ENCODE results near the gene PTPRJ. TPM values are rescaled to one million over a fixed set of nuclear protein-coding genes. Genes with fewer than 3 reads are reported as not detected.

PTPRJ gene
- total and polyA plus RNA-seq, 2 of the 4 experiments (the other 2 are of a cell fraction) = 5.6 to 14.9 TPM

- H2BK15ac ChIP-seq (ENCODE audit: low read depth, low read length) = no peak overlapping the region
- peak overlapping the region; percentile 35; the same call in 1 of the 2 replicates for H3K23ac ChIP-seq (ENCODE audit: low read depth, low read length)
- TF ChIP-seq POLR2A (IDR thresholded peaks at IDR 0.05; ENCODE audit: low read depth, low read length) (no peak), RFX5 (IDR thresholded peaks at IDR 0.05; ENCODE audit: low read depth, low read length) (no peak), NFE2L2 (IDR thresholded peaks at IDR 0.05; ENCODE audit: low read depth, low read length) (no peak), SMC3 (IDR thresholded peaks at IDR 0.05; ENCODE audit: low read depth, low read length) (no peak)
- no peak overlapping the region for H2BK120ac ChIP-seq (ENCODE audit: low read depth, low read length)
- no peak overlapping the region for H3K9ac ChIP-seq (ENCODE audit: low read depth, low read length)
- no peak overlapping the region for H2AK9ac ChIP-seq (replicated peaks; ENCODE audit: low read depth, low read length, poor library complexity)
- in situ Hi-C loops (cut with MboI; ENCODE audit: low sequenced_read_pairs) = no loop called here
- peak overlapping the region; percentile 21; the same call in 1 of the 2 replicates for H3K4ac ChIP-seq (ENCODE audit: low read depth, low read length)
- no peak overlapping the region for H2BK5ac ChIP-seq (ENCODE audit: low read depth, low read length, poor library complexity, severe bottlenecking)
- H4K20me1 ChIP-seq (ENCODE audit: insufficient read depth, low read length) = peaks cover 25% of the 10 kb centered on the region
- H3K14ac ChIP-seq (replicated peaks; ENCODE audit: low read depth, low read length) = no peak overlapping the region
- no peaks in the 10 kb centered on the region for H3K9me3 ChIP-seq (ENCODE audit: control insufficient read depth, insufficient read depth, low read length)
- H3K79me1 ChIP-seq (ENCODE audit: low read depth in 1 of 2, low read length in 2 of 2) = peaks cover 62 to 92% of the 10 kb centered on the region in 2 experiments
- H4K91ac ChIP-seq (ENCODE audit: insufficient read depth, low read depth, low read length) = no peak overlapping the region
- H3K9me1 ChIP-seq (ENCODE audit: insufficient read depth, low read length) = peaks cover 32% of the 10 kb centered on the region
- ChIA-PET CTCF (no interaction called here), POLR2A (ENCODE audit: unreplicated experiment) (interaction anchor here (0.7 kb wide), 1 partner anchor 12 kb away, joined by 6 read pairs; no protein-coding TSS in a partner anchor)
- no peak overlapping the region for H3K4me3 ChIP-seq (ENCODE audit: insufficient read depth, low read depth, low read length)
- H2AK5ac ChIP-seq (ENCODE audit: low read depth, low read length) = no peak overlapping the region
- H3K18ac ChIP-seq (ENCODE audit: low read depth, low read length) = no peak overlapping the region
- H3K4me1 ChIP-seq (ENCODE audit: control insufficient read depth, insufficient read depth, low read length) = peaks cover 28% of the 10 kb centered on the region
- BruUV-seq (replicated peaks) = no TSS peak
- no peaks in the 10 kb centered on the region for H3K36me3 ChIP-seq (ENCODE audit: control insufficient read depth, insufficient read depth, low read length)
- H3K56ac ChIP-seq (ENCODE audit: extremely low read depth, insufficient read depth, low read length) = no peak overlapping the region
- no peak for ATAC-seq (ENCODE audit: low read depth)
- no peak for DNase-seq
- intact Hi-C loops (cut with micrococcal nuclease) = no loop called here
- WGBS, 2 experiments (ENCODE audit: extremely low coverage in 2 of 2, insufficient read length in 1 of 2) = no CpG with 5 or more reads among the region's 3 CpGs
- dilution Hi-C loops (cut with HindIII; ENCODE audit: low sequenced_read_pairs, unreplicated experiment) = no loop called here
- no peak overlapping the region; the same call in 1 of the 2 replicates for H4K5ac ChIP-seq (ENCODE audit: low read depth, low read length)
- H3K4me2 ChIP-seq (ENCODE audit: low read depth, low read length) = peak overlapping the region; percentile 56; the same call in 1 of the 2 replicates
- peak overlapping the region in 1 of 2 experiments; percentile 56; a peak in 1 of 4 replicates for H4K8ac ChIP-seq (ENCODE audit: low read depth in 2 of 2, low read length in 2 of 2)
- no peak overlapping the region for H2BK20ac ChIP-seq (ENCODE audit: low read depth, low read length)
- no peaks in the 10 kb centered on the region for H3K27me3 ChIP-seq (ENCODE audit: control insufficient read depth, insufficient read depth, low read length)
- H3K27ac ChIP-seq (ENCODE audit: insufficient read depth, low read length) = no peak overlapping the region
- H2AFZ ChIP-seq (replicated peaks; ENCODE audit: low read length, poor library complexity) = peak overlapping the region; percentile 55
Observed at GRCh38 chr11:48017831-48018527, 37.6 kb downstream of the PTPRJ start.
